Stimulated activated CD4-positive, alpha-beta T cell treated with anti-CD3 and anti-CD28 coated beads, Interleukin-1b, Interleukin-23, amount 100 ng/mL, for 4 hours (primary cell): ENCODE data around the gene SH3D21.

Experiments
- DNase-seq, 2 donors: peaks; one replicate each; pipeline ENCODE4 v3.0.0-alpha.2; 2020; ENCODE audit warnings: low read depth in 2 of 2

SH3D21 gene

GRCh38 chr1:36330940-36331339 lies 24.8 kb downstream of the SH3D21 start:
- DNase-seq: no peak

- DNase-seq: no peak
Measured at GRCh38 chr1:36337830-36338229, 31.7 kb downstream of the SH3D21 start.

GRCh38 chr1:36339215-36339614 lies 33.0 kb downstream of the SH3D21 start:
- no peak for DNase-seq

DNA sequence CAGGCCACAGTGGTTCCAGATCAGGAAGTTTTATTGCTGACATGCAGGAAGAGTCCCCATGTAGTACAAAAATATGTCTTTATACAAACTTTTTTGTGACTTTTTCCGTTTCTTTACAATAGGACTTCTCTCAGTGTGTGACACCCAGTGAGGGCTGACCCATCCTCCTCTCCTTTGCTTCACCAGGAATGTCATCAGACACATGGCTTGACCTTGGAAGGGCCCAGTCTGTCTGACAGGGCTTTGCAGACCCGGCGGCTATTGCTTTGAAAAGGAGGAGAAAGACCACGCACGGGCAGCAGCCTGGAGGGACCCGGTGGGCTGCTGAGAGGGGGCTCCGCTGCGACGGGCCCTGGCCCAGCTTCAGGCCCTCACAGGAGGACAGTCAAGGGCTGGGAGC lies 33.4 kb downstream of the SH3D21 start:
- DNase-seq: no peak

GRCh38 chr1:36341626-36342320 lies 35.6 kb downstream of the SH3D21 start:
- DNase-seq: no peak

GRCh38 chr1:36342426-36343185 lies 36.4 kb downstream of the SH3D21 start:
- peak in 1 of 2 donors; percentile 47 for DNase-seq

DNA sequence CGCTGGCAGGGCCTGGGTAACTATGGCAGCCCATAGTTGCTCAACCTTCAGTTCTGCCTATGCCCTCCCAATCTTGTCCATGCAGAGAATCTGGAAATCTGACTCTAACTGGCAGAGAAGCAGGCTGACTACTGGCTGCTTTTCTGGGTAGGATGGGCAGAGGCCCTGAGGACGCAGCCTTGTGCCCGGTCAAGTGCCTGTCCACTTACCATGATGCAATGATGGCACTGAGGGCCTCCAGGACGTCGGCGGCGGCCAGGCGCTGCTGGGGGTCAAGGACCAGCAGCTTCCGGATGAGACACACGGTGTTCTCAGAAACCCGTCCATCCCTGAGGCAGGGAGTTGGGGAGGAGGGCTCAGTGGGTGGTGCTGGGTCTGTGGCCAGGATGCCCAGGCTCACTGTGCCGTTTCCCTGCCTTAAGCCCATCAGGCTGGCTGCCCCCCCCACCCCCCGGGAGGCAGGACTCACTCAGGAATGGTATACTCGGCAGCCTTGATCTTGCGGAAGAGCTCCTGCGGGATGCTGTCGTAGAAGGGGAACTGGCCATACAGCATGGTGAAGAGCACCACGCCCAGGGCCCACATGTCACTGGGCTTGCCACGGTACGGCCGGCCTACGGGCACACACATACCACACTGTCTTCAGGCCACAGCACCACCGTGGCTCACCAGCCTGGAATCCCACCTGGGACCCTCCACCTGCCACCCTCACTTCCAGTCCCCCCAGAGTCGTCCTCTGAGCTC lies 37.7 kb downstream of the SH3D21 start:
- no peak for DNase-seq

GRCh38 chr1:36344395-36344680 lies 38.2 kb downstream of the SH3D21 start:
- DNase-seq: no peak

DNA sequence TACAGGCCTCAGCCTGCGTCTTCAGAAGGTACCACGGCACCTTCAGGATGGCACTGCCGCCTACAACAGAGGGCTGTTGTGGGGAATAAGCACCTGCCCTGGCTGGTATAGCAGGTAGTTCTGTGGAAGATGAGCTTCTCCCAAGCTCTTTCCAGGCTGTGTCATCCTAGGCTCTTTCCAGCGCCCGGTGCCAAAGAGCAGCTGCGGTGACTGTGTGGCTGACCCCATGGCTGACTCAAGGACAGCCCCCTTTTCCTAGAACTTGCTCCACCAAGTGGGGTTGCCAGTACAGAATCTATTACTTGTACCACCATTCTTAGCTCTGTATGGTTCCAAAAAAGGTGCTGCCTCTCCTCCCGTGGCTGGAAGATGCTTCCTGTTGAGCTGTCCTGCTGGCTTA lies 39.2 kb downstream of the SH3D21 start:
- DNase-seq: no peak

- no peak for DNase-seq
Measured at GRCh38 chr1:36346741-36347370, 40.7 kb downstream of the SH3D21 start.

- no peak for DNase-seq
Measured at GRCh38 chr1:36349241-36349671, 43.1 kb downstream of the SH3D21 start.

- DNase-seq: no peak
Measured at GRCh38 chr1:36349839-36350238, 43.7 kb downstream of the SH3D21 start.

- DNase-seq: peak in 1 of 2 donors; percentile 44
Measured at GRCh38 chr1:36350659-36351226, 44.6 kb downstream of the SH3D21 start.

DNA sequence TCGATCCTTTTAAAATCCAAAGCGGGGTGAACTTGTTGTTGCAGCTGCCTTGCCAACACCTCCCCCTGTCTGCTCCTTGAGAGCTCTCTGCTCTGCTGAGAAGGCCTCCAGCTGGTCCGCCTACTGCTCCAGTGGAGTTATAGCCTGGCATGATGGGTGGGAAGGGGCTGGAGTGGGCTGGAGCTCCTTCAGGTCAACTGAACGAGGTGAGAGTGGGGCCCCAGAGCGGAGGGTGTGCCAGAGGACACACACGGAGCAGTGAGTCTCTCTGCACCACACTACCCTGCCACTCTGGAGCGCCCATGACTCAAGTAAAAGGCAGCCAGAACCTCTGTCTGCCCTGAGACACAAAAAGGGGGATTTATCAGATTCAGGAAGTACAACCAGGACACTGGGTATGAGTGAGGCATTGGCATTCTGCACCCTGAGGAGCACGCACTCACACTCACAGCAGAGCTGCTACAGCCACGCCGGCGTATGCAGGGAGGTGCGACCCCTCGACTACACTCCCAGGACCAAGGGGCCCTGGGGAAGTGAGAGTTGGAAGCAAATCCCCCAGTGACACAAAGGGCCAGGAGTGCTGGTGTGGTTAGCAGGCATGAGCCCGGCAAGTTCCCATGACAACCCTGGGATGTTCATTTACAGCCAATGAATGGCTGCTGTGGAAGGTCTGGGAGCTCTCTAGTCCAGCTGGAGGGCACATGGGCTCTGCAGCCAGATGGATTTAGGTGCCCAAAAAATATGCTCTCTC lies 45.2 kb downstream of the SH3D21 start:
- no peak for DNase-seq

DNA sequence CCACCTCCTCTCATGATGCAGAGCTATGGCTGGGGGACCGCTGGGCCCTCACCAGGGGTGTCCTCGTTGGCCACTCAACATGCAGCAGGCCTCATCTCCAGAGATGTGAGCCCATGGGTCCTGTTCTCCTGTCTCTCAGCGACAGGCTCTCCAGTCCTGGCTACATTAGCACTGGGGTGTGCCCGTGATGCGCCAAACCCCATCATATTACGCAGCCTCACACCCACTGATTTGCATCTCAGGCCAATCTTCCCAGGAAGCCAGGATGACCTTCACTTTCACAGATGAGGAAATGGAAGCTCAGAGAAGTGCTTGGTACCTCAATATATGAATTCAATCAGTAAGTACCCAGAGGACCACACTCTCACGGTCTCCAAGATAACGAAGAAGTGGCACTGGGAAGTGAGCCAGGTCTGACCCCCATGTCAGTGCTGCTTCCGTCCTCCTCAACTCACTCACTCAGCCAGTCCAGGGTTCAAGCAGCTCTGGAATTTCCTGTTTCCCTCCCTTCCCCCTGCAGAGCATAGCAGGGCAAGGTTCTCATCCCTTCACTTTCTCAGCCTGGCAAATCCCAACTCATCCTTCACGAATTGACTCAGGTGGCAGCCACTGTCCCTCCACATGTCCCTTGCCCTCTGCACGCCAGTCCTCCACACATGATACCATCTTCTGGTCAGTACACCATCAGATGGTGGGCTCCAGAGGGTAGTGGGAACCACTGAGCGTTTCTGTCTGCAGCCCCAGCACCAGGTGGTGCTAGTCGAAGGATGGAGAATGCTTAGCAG lies 46.1 kb downstream of the SH3D21 start:
- no peak for DNase-seq

DNA sequence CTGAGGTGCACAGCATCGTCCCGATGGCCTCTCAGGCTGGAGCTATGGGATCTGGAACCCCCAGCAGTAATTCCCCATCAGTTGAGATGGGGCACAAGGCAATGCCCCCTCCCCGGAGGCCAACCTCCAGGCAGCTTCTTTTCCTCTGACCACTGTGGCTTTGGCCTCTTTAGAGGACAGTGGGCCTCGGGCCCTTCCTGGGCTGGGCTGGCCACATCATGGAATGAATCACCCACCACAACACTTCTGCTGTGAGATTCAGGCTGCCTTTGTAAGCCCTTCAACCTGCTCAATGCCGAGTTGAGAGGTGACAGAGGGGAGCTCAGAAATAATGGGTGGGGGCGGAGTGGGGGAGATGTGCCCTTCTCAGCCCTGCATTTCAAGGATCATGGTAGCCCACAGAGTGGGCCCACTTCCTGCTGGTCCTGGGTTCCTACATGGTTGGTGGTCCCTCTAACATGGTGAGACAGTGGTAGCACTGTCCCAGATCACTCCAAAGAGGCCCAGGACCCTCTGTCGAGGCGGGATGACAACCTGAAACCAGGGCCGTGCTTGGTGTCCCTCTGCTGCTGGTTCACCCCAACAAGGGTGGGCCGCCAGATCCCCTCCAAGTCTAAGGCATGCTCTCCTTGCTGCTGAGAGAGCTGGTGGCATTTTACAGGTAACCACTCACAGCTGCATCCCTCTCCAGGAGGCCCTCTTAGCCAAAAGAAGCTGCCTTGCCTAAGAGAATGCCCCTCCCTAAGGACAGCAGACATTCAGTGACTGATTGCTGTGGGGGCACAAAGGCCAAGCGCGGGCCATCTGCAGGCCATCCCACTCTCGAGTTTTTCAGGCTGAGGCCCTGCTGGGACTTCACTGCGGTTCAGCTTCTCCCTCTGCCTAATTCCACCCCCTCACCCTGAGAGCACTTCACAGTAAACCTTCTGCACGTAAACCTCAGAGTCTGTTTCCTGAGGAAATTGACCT lies 47.0 kb downstream of the SH3D21 start:
- DNase-seq: no peak

GRCh38 chr1:36354486-36354885 lies 48.3 kb downstream of the SH3D21 start:
- DNase-seq: no peak

- DNase-seq: no peak
Measured at GRCh38 chr1:36355811-36356210, 49.6 kb downstream of the SH3D21 start.

DNA sequence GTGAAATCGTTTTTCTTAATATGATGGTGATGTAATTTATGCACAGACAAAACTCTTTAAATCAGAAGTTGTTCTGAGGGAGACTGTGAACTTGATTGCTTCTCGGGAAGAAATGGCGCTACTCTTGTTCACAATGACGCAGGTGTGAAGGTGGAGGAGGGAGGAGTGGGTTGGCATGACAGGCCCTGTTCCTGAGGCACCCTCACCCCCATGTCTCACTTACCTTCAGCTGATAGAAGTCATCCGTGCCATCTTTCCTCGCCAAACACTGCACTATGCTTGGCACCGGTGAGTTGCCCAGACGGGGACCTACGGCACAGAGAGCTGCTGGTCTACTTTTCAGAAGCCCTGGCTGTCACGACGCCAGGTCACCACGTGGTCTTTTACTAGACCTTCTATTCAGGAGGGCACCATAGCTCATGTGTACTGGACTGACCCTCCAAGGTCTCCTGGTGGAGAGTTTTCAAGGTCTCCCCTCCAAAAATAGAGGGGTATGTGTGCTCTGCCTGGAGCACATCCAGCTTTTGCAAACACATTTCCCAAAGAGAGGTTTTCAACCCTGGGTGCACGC lies 52.4 kb downstream of the SH3D21 start:
- no peak for DNase-seq
